Coronary artery (tissue), 2 donors: Measurements from ENCODE around the gene WBP1L.

Experiments
- DNase-seq: peaks from one replicate; pipeline ENCODE4 v3.0.0-alpha.2; 2017; ENCODE audit warnings: low spot score
- H3K27ac ChIP-seq, 2 donors: fragments of 200-600 bp; sonication (generic); one replicate each; pipeline ENCODE4 v1.5.1; 2016 to 2019
- H3K4me3 ChIP-seq: fragments of 200-600 bp; sonication (generic); 2 replicates; pipeline ENCODE4 v1.5.1; 2016; ENCODE audit warnings: mild to moderate bottlenecking, moderate library complexity
- CTCF ChIP-seq: fragments of 200-600 bp; sonication (generic); IDR thresholded peaks from one replicate; pipeline ENCODE4 v1.5.1; 2019; ENCODE audit warnings: antibody characterized with exemption

WBP1L gene

GRCh38 chr10:102812231-102812876 is 68.6 kb downstream of the WBP1L start:
- Histone ChIP-seq H3K4me3 (no peak overlapping the region), H3K27ac (peak overlapping the region; percentile 95 to 97)
- TF ChIP-seq CTCF: no peak
- no peak for DNase-seq

DNA sequence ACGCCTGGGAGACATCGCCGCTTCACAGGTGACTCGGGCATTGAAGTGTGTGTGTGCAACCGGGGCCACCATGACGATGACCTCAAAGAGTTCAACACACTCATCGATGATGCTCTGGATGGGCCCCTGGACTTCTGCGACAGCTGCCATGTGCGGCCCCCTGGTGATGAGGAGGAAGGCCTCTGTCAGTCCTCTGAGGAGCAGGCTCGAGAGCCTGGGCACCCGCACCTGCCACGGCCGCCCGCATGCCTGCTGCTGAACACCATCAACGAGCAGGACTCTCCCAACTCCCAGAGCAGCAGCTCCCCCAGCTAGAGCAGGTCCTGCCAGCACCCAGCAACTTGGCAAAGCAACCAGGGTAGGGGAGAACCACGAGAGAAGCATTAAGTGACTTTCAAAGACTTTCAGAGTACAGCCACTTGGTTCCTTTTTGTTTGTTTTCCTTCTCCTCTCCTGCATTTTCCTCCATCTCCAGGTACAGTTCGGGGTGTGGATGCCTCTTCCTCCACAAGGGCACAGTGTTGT is 69.3 kb downstream of the WBP1L start:
- no peak overlapping the region for H3K4me3 ChIP-seq
- TF ChIP-seq CTCF: no peak
- H3K27ac ChIP-seq: peak overlapping the region; percentile 95 to 97
- no peak for DNase-seq

GRCh38 chr10:102813734-102814452 is 70.1 kb downstream of the WBP1L start:
- Histone ChIP-seq H3K27ac (peak overlapping the region; percentile 95 to 97), H3K4me3 (peak overlapping the region; percentile 20)
- no peak for TF ChIP-seq CTCF
- no peak for DNase-seq

DNA sequence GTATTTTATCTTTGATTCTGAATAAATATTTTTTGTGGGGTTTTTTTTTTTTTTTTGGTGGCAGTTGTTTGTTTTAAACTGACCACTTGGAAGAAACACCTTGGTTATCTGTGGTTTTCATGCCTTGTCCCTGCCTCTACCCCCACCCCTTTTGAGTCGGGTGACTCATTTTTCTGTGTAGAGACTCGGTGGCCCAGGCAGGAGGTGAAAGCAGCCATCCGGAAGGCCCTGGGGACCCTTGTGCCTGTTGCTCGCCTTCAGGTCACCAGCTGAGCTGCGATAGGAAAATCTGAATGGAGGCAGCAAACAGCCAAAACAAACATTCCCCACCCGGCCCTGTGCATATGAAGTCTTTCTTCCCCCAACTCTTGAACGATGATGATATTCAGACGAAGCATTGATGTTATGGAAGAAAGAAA is 70.7 kb downstream of the WBP1L start:
- Histone ChIP-seq H3K27ac (peak overlapping the region; percentile 95 to 97), H3K4me3 (no peak overlapping the region)
- TF ChIP-seq CTCF: no peak
- peak; percentile 85 for DNase-seq

DNA sequence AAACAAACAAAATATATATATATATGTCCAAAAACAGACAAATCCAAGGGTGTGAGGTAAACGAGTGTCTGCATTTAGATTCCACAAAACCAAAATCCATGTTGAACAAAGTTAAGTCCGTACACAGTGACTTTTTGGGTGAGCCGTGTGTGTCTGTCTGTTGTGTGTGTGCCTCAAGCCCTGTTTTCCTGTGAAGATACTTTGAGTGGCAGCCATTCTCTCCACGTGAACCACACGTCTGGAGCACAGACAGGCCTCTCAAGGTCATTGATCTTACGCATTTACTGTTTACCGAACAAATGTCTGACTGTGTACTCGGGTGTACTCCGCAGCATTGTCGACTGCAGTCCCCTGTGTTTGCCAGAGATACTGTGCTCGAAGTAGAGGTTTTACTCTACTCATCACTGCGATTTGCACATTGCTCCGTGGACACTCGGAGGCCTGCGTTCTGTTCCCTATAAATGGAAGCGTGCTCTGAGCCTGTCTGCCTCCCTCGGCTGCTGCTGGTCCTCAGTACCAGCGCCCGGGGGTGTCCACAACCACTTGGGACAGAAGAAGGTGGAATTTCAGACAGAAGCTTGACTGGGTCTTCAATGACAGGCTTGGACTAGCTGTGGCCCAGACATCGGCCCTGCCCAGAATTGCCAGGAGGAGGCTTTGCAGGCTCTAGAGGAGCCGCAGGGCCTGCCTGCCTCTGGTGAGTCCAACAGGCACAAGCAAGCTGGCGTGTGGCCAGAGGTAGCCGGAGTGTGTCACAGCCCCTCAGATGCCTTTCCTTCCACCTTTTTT is 71.3 kb downstream of the WBP1L start:
- TF ChIP-seq CTCF: no peak
- peak overlapping the region; percentile 95 to 97 for H3K27ac ChIP-seq
- DNase-seq: peak; percentile 89
- peak overlapping the region; percentile 49 for H3K4me3 ChIP-seq

DNA sequence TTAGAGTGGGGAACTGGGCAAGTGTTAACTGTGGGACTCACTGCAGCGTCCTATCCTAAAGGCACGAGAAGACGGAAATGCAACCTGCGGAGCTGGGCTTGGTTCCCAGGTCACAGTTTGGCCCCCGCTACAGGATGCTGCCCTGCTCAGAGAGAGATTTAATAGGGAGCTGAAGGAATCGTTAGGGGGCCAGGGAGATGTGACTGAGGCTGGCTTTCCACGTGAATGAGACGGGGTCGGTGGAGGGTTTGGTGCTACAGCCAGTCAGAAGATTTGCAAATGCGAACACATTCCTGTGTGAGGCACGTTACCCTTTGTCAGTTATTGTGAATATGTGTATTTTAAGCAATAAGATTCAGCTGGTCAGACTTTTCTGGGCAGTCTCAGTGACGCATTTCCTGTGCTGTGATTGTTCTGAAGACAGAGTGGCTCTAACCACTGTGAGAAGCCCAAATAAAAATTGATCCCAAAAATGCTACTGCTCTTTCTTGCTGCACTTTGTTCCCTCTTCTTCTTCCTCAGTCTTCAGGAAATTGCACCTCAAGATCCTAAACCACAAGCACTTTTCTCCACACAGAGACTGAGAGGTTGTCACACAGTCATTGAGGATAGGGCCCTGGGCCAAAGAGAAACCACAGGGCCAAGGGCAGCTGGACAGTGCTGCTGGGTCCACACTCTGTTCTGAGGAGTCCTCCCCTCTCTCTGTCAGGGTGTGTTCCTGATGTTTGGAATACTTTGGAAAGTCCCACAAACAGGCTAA is 72.2 kb downstream of the WBP1L start:
- TF ChIP-seq CTCF: no peak
- Histone ChIP-seq H3K4me3 (peak overlapping the region; percentile 49), H3K27ac (peak overlapping the region; percentile 95 to 97)
- DNase-seq: peak; percentile 88
